H1 (cell line): ENCODE results near the gene MIEF2. TPM values are rescaled to one million over a fixed set of nuclear protein-coding genes. Genes with fewer than 3 reads are reported as not detected.

Experiments used
- CTCF ChIA-PET: fragments of 300-600 bp; sonication (Branson Sonifier 250); formaldehyde crosslinking; loops from one replicate; lab custom pipeline; 2021; ENCODE audit not compliant: partially characterized antibody; lab: Charles Lee
- POLR2A ChIA-PET: fragments of 300-600 bp; sonication (Branson Sonifier 250); formaldehyde crosslinking; loops from one replicate; lab custom pipeline; 2021; ENCODE audit warnings: inconsistent platforms; ENCODE audit not compliant: partially characterized antibody; lab: Charles Lee
- DNase-seq, 2 experiments: peaks; one replicate each; pipeline versions ENCODE4 v3.0.0 to v3.0.0-alpha.2; 2010 to 2022; ENCODE audit warnings: low spot score in 2 of 2, low read depth in 1 of 2, mixed read lengths in 1 of 2
- FAIRE-seq: peaks from 2 replicates; lab custom pipeline; 2011; peaks lifted over from hg19 to GRCh38; lab: Jason Lieb, UNC
- H2AFZ ChIP-seq: 2 replicates; pipeline ENCODE4 v1.8.1; 2012; ENCODE audit warnings: low read length, inconsistent platforms
- H2AK5ac ChIP-seq: 2 replicates; pipeline ENCODE4 v1.6.1; 2013; ENCODE audit warnings: low read depth, low read length
- H2BK120ac ChIP-seq: replicated peaks from 2 replicates; pipeline ENCODE3; 2013; ENCODE audit warnings: low read depth, low read length, inconsistent platforms
- H2BK12ac ChIP-seq: 2 replicates; pipeline ENCODE4 v1.6.1; 2013; ENCODE audit warnings: low read depth, low read length
- H2BK15ac ChIP-seq: 2 replicates; pipeline ENCODE4 v1.6.1; 2013; ENCODE audit warnings: low read length
- H2BK20ac ChIP-seq: 2 replicates; pipeline ENCODE4 v1.6.1; 2013; ENCODE audit warnings: low read length
- H2BK5ac ChIP-seq: 2 replicates; pipeline ENCODE4 v1.6.1; 2013; ENCODE audit warnings: low read depth, low read length
- H3K14ac ChIP-seq: 2 replicates; pipeline ENCODE4 v1.6.1; 2013; ENCODE audit warnings: inconsistent platforms; ENCODE audit not compliant: insufficient read length
- H3K18ac ChIP-seq: 2 replicates; pipeline ENCODE4 v1.6.1; 2013; ENCODE audit warnings: low read length; ENCODE audit errors: extremely low read depth
- H3K23ac ChIP-seq: 2 replicates; pipeline ENCODE4 v1.6.1; 2013; ENCODE audit warnings: inconsistent platforms; ENCODE audit not compliant: insufficient read length
- H3K23me2 ChIP-seq: 2 replicates; pipeline ENCODE4 v1.6.1; 2013; ENCODE audit warnings: low read depth, low read length
- H3K27ac ChIP-seq: 2 replicates; pipeline ENCODE4 v1.6.1; 2011; ENCODE audit warnings: low read depth, low read length, inconsistent platforms
- H3K27me3 ChIP-seq, 4 experiments: replicated peaks in 1 of 4; 1 replicate in 1 of 4; 2 replicates in 3 of 4; pipeline versions ENCODE4 v1.6.1 to v1.8.1; 2011 to 2013; ENCODE audit warnings: low read length in 3 of 4, mild to moderate bottlenecking in 3 of 4, inconsistent platforms in 2 of 4, mixed read lengths in 2 of 4, moderate library complexity in 1 of 4; ENCODE audit not compliant: control insufficient read depth in 3 of 4, insufficient read depth in 3 of 4; ENCODE audit errors: extremely low read depth in 1 of 4
- H3K36me3 ChIP-seq, 4 experiments: 2 replicates each; pipeline versions ENCODE4 v1.6.1 to v1.8.1; 2011 to 2013; ENCODE audit warnings: mild to moderate bottlenecking in 4 of 4, low read length in 3 of 4, moderate library complexity in 2 of 4, control low read depth in 1 of 4, inconsistent platforms in 1 of 4; ENCODE audit not compliant: insufficient read depth in 4 of 4, control insufficient read depth in 2 of 4
- H3K4ac ChIP-seq: replicated peaks from 2 replicates; pipeline ENCODE3; 2013; ENCODE audit warnings: low read length, low read depth, mixed read lengths, inconsistent platforms; ENCODE audit not compliant: insufficient read length
- H3K4me1 ChIP-seq, 4 experiments: replicated peaks in 1 of 4; 1 replicate in 1 of 4; 2 replicates in 3 of 4; pipeline versions ENCODE4 v1.6.1 to v1.8.1; 2011 to 2013; ENCODE audit warnings: low read length in 3 of 4, inconsistent platforms in 2 of 4, mixed read lengths in 1 of 4; ENCODE audit not compliant: insufficient read depth in 4 of 4, control insufficient read depth in 3 of 4
- H3K4me2 ChIP-seq, 2 experiments: 2 replicates each; pipeline versions ENCODE4 v1.6.1 to v1.8.1; 2011 to 2013; ENCODE audit warnings: low read depth in 2 of 2, low read length in 2 of 2, control low read depth in 1 of 2, inconsistent platforms in 1 of 2, mild to moderate bottlenecking in 1 of 2; ENCODE audit not compliant: insufficient read depth in 1 of 2
- H3K4me3 ChIP-seq, 4 experiments: fragments of 200-600, 300-600 bp in 1 of 4; sonication (generic), shearing (Covaris generic), sonication (Bioruptor Twin) in 1 of 4; 2 replicates each; pipeline versions ENCODE4 v1.5.1 to v1.8.1; 2011 to 2016; ENCODE audit warnings: low read length in 4 of 4, low read depth in 3 of 4, control low read depth in 2 of 4, inconsistent platforms in 2 of 4, mild to moderate bottlenecking in 2 of 4, mixed read lengths in 1 of 4, moderate library complexity in 1 of 4; ENCODE audit not compliant: insufficient read depth in 2 of 4; ENCODE audit errors: extremely low read depth in 1 of 4
- H3K56ac ChIP-seq: replicated peaks from 2 replicates; pipeline ENCODE3; 2013; ENCODE audit warnings: low read depth, mild to moderate bottlenecking, mixed read lengths, low read length, inconsistent platforms; ENCODE audit not compliant: insufficient read length
- H3K79me1 ChIP-seq: 2 replicates; pipeline ENCODE4 v1.6.1; 2013; ENCODE audit warnings: low read depth, low read length, control low read depth
- H3K79me2 ChIP-seq, 2 experiments: 2 replicates each; pipeline versions ENCODE4 v1.6.1 to v1.8.1; 2012 to 2013; ENCODE audit warnings: low read length in 2 of 2, mild to moderate bottlenecking in 2 of 2, inconsistent platforms in 1 of 2; ENCODE audit not compliant: insufficient read depth in 2 of 2, control insufficient read depth in 1 of 2
- H3K9ac ChIP-seq, 4 experiments: replicated peaks in 1 of 4; 1 replicate in 1 of 4; 2 replicates in 3 of 4; pipeline versions ENCODE4 v1.6.1 to v1.8.1; 2011 to 2013; ENCODE audit warnings: low read depth in 3 of 4, low read length in 3 of 4, control low read depth in 2 of 4, mild to moderate bottlenecking in 2 of 4, moderate library complexity in 2 of 4, inconsistent platforms in 1 of 4; ENCODE audit errors: extremely low read depth in 1 of 4
- H3K9me3 ChIP-seq, 2 experiments: 2 replicates each; pipeline versions ENCODE4 v1.6.1 to v1.8.1; 2012 to 2013; ENCODE audit warnings: mild to moderate bottlenecking in 2 of 2, moderate library complexity in 2 of 2, control low read depth in 1 of 2, inconsistent platforms in 1 of 2, low read depth in 1 of 2, low read length in 1 of 2, mixed read lengths in 1 of 2; ENCODE audit not compliant: insufficient read depth in 2 of 2
- H4K20me1 ChIP-seq, 2 experiments: replicated peaks in 1 of 2; 2 replicates each; pipeline versions ENCODE3 to v1.8.1; 2011 to 2013; ENCODE audit warnings: inconsistent platforms in 2 of 2, low read length in 2 of 2, mild to moderate bottlenecking in 1 of 2; ENCODE audit not compliant: insufficient read depth in 2 of 2, control insufficient read depth in 1 of 2
- H4K5ac ChIP-seq: 2 replicates; pipeline ENCODE4 v1.6.1; 2013; ENCODE audit warnings: low read length, low read depth, mixed read lengths, inconsistent platforms; ENCODE audit not compliant: insufficient read length
- H4K8ac ChIP-seq: 2 replicates; pipeline ENCODE4 v1.8.0; 2013; ENCODE audit warnings: mild to moderate bottlenecking, moderate library complexity, low read length, inconsistent platforms; ENCODE audit not compliant: insufficient read depth; ENCODE audit errors: extremely low read depth
- H4K91ac ChIP-seq: replicated peaks from 2 replicates; pipeline ENCODE3; 2013; ENCODE audit warnings: low read length, mixed read lengths, inconsistent platforms; ENCODE audit not compliant: insufficient read length
- CEBPB ChIP-seq: IDR thresholded peaks from 2 replicates; pipeline ENCODE4 v1.6.1; 2012; ENCODE audit warnings: low read depth, low read length
- HDAC6 ChIP-seq: IDR thresholded peaks from one replicate; pipeline ENCODE4 v1.7.1; 2012; ENCODE audit warnings: low read depth, mild to moderate bottlenecking, inconsistent platforms, low read length, moderate library complexity
- RNF2 ChIP-seq: fragments of 200-900, 300-1000 bp; sonication (generic); IDR thresholded peaks from 2 replicates; pipeline ENCODE4 v1.7.1; 2016; ENCODE audit warnings: borderline replicate concordance, low read depth, mild to moderate bottlenecking, antibody characterized with exemption, low read length; ENCODE audit not compliant: poor library complexity, severe bottlenecking; ENCODE audit errors: missing control alignments
- SIRT6 ChIP-seq: IDR thresholded peaks from one replicate; pipeline ENCODE4 v1.7.1; 2012; ENCODE audit warnings: low read length, inconsistent platforms
- SP4 ChIP-seq: IDR thresholded peaks from 2 replicates; pipeline ENCODE4 v1.6.1; 2012; ENCODE audit warnings: low read length, inconsistent platforms
- TAF1 ChIP-seq: IDR thresholded peaks from 2 replicates; pipeline ENCODE4 v1.6.1; 2011; ENCODE audit warnings: mild to moderate bottlenecking, low read depth, low read length
- WGBS, 2 experiments: shearing (Covaris generic) in 1 of 2; methylation state at CpG; one replicate each; pipeline versions ENCODE4 v1.1.6 to v1.1.7; 2013 to 2015; ENCODE audit warnings: low lambda C conversion rate in 2 of 2, mixed read lengths in 2 of 2, inconsistent platforms in 1 of 2, low coverage in 1 of 2, missing lambda C conversion rate in 1 of 2; ENCODE audit not compliant: insufficient replicate concordance in 2 of 2, insufficient coverage in 1 of 2, insufficient read length in 1 of 2; ENCODE audit errors: extremely low coverage in 1 of 2, missing lambda C conversion rate in 1 of 2; 5-methylcytosine and 5-hydroxymethylcytosine counted together
- polyA plus RNA-seq, 7 experiments: library from polyadenylated mRNA; depleted of rRNA in 3 of 7; stranded (reverse) in 5 of 7; unstranded in 2 of 7; fragments of >200 nt in 5 of 7; fragments of 200-250 nt in 2 of 7; gene quantifications; 1 replicate in 5 of 7; 2 replicates in 1 of 7; 4 replicates in 1 of 7; pipeline versions ENCODE4 v1.2.1 to v1.2.3, GENCODE V29; 2011 to 2013; ENCODE audit warnings: missing spikeins in 2 of 7, mixed read lengths in 2 of 7
- total RNA-seq: library from RNA; stranded (reverse); fragmentation: NEBNext Ultra II Directional; extraction: Animal tissue kit (Norgen Biotek cat#: 25700); gene quantifications from 2 replicates; pipeline ENCODE4 v1.2.1, GENCODE V29; 2021

The MIEF2 gene
- total and polyA plus RNA-seq, 2 of the 8 experiments (the other 6 are each of a cell fraction or from before 2014, with no cell fraction given) = 9.9 to 24.9 TPM

DNA sequence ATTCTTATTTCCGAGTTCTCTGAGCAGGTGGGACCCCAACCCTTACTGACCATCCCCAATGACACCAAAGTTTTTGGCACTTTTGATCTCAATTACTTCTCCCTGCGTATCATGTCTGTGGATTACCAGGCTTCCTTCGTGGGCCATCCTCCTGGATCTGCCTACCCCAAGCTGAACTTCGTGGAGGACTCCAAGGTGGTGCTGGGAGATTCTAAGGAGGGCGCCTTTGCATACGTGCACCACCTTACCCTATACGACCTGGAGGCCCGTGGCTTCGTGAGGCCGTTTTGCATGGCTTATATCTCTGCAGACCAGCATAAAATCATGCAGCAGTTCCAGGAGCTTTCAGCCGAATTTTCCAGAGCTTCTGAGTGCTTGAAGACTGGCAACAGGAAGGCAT lies 55.5 kb downstream of the MIEF2 start:
- Histone ChIP-seq H4K20me1 (peaks cover 17 to 30% of the 10 kb centered on the region in 2 experiments), H3K4ac (no peak overlapping the region), H3K56ac (no peak overlapping the region), H2AK5ac (no peak overlapping the region), H2BK20ac (no peak overlapping the region), H4K5ac (no peak overlapping the region), H3K9me3 (no peaks in the 10 kb centered on the region), H3K79me2 (peaks cover 30 to 83% of the 10 kb centered on the region in 2 experiments), H3K4me1 (peaks cover 0 to 12% (median 4%) of the 10 kb centered on the region in 4 experiments; a peak in 5 of 7 replicates), H3K36me3 (peaks cover 0 to 21% (median 10%) of the 10 kb centered on the region in 4 experiments; a peak in 4 of 8 replicates), H2AFZ (no peak overlapping the region), H3K18ac (no peak overlapping the region), H3K14ac (no peak overlapping the region), H4K8ac (peak overlapping the region; percentile 87), H4K91ac (no peak overlapping the region), H2BK5ac (no peak overlapping the region), H3K23me2 (peaks cover 7% of the 10 kb centered on the region), H3K9ac (peak overlapping the region in 3 of 4 experiments; percentile 71 to 86 (median 81); a peak in 3 of 7 replicates), H3K79me1 (peaks cover 32% of the 10 kb centered on the region), H2BK120ac (no peak overlapping the region), H3K4me3 (peak overlapping the region; percentile 83 to 92 (median 86)), H2BK15ac (no peak overlapping the region), H3K4me2 (peak overlapping the region; percentile 96 to 100), H3K27me3 (no peaks in the 10 kb centered on the region), H3K27ac (no peak overlapping the region), H2BK12ac (no peak overlapping the region), H3K23ac (no peak overlapping the region)
- ChIA-PET CTCF (interaction anchor here (1.0 kb wide), 1 partner anchor 21 kb away, joined by 3 read pairs; no protein-coding TSS in a partner anchor), POLR2A (interaction anchor here (0.6 to 8.8 kb wide), 11 partner anchors 7 to 147 kb away, joined by 3 to 52 read pairs (median 4); no protein-coding TSS in a partner anchor)
- DNase-seq (no peak), FAIRE-seq (no peak)
- 72% methylated on average over 11 of the region's 11 CpGs; no CpG with 5 or more reads in 1 of the 2 experiments for WGBS, 2 experiments
- TF ChIP-seq TAF1 = no peak
- TF ChIP-seq SP4 = no peak
- no peak for TF ChIP-seq RNF2
- no peak for TF ChIP-seq SIRT6
- no peak for TF ChIP-seq HDAC6
- TF ChIP-seq CEBPB = no peak
